HPDE6-E6E7 (cell line): ENCODE data around the gene PTCD2.

Experiments
- DNase-seq: peaks from one replicate; pipeline ENCODE4 v3.0.0; 2011; ENCODE audit warnings: missing footprints; ENCODE audit errors: extremely low spot score

PTCD2 gene

GRCh38 chr5:72346398-72346797, 26.2 kb downstream of the PTCD2 start:
- DNase-seq, result no peak

- peak; percentile 91 for DNase-seq
These were observed 27.7 kb downstream of the PTCD2 start for GRCh38 chr5:72347801-72348308.

- DNase-seq, result no peak
These were observed 31.2 kb downstream of the PTCD2 start for GRCh38 chr5:72351376-72351775.

- no peak for DNase-seq
These were observed 32.4 kb downstream of the PTCD2 start for GRCh38 chr5:72352616-72353015.

- DNase-seq, result no peak
These were observed 32.9 kb downstream of the PTCD2 start for GRCh38 chr5:72353046-72353445.

GRCh38 chr5:72355706-72356299, 35.6 kb downstream of the PTCD2 start:
- no peak for DNase-seq

GRCh38 chr5:72356361-72356760, 36.2 kb downstream of the PTCD2 start:
- no peak for DNase-seq

GRCh38 chr5:72358925-72359324, 38.8 kb downstream of the PTCD2 start:
- DNase-seq, result no peak

- DNase-seq, result no peak
These were observed 39.7 kb downstream of the PTCD2 start for GRCh38 chr5:72359886-72360285.

- no peak for DNase-seq
These were observed 43.1 kb downstream of the PTCD2 start for GRCh38 chr5:72363166-72363802.

GRCh38 chr5:72364171-72364570, 44.0 kb downstream of the PTCD2 start:
- DNase-seq, result no peak

- no peak for DNase-seq
These were observed 44.8 kb downstream of the PTCD2 start for GRCh38 chr5:72364951-72365350.

- peak; percentile 34 for DNase-seq
These were observed 46.3 kb downstream of the PTCD2 start for GRCh38 chr5:72366324-72366976.

GRCh38 chr5:72368271-72368670, 48.1 kb downstream of the PTCD2 start:
- no peak for DNase-seq

GRCh38 chr5:72369301-72369700, 49.1 kb downstream of the PTCD2 start:
- DNase-seq, result no peak

GRCh38 chr5:72369711-72370110, 49.5 kb downstream of the PTCD2 start:
- DNase-seq, result no peak

- DNase-seq, result no peak
These were observed 52.2 kb downstream of the PTCD2 start for GRCh38 chr5:72372331-72372730.

GRCh38 chr5:72372923-72373322, 52.8 kb downstream of the PTCD2 start:
- no peak for DNase-seq

- DNase-seq, result no peak
These were observed 54.7 kb downstream of the PTCD2 start for GRCh38 chr5:72374844-72375243.

GRCh38 chr5:72376381-72376780, 56.2 kb downstream of the PTCD2 start:
- no peak for DNase-seq

GRCh38 chr5:72377910-72378638, 57.9 kb downstream of the PTCD2 start:
- no peak for DNase-seq

GRCh38 chr5:72378639-72379289, 58.6 kb downstream of the PTCD2 start:
- peak; percentile 76 for DNase-seq
